HCT116 (cell line): ENCODE data around the gene LRRC32. TPM values are rescaled to one million over a fixed set of nuclear protein-coding genes. Genes with fewer than 3 reads are reported as not detected.

ENCODE experiments used
- ATAC-seq: fragments of 200-7000 bp; cut with Tn5 transposase; 2 replicates; pipeline ENCODE4 v1.9.1; 2020; ENCODE audit warnings: mild to moderate bottlenecking, moderate library complexity
- BruUV-seq: library from RNA; stranded (reverse); fragments of 400-500 nt; replicated peaks from 2 replicates; lab custom pipeline; 2021; lab: Mats Ljungman, UMichigan
- CTCF ChIA-PET: fragments of 300-600 bp; sonication (Branson Sonifier 250); formaldehyde crosslinking; loops from one replicate; lab custom pipeline; 2021; ENCODE audit warnings: antibody characterized with exemption; lab: Charles Lee
- POLR2A ChIA-PET: fragments of 300-600, 350-600 bp; sonication (Branson Sonifier 250); formaldehyde crosslinking; loops from one replicate; lab custom pipeline; 2021; ENCODE audit warnings: antibody characterized with exemption; lab: Charles Lee
- RAD21 ChIA-PET, 2 experiments: fragments of 300-600 bp; sonication (Branson Sonifier 250); formaldehyde crosslinking; loops; one replicate each; lab custom pipeline; 2023; ENCODE audit warnings: low total read pairs in 2 of 2; ENCODE audit not compliant: uncharacterized antibody in 2 of 2, unreplicated experiment in 2 of 2, low non-redundant PET in 1 of 2; lab: Charles Lee
- DNase-seq: peaks from one replicate; pipeline ENCODE4 v3.0.0-alpha.2; 2010; ENCODE audit warnings: low read depth, low spot score
- H2AFZ ChIP-seq: fragments of 200-600 bp; shearing (Covaris generic), sonication (generic); 2 replicates; pipeline ENCODE4 v1.6.1; 2017; ENCODE audit warnings: low read depth, mixed run types, mixed read lengths, antibody characterized with exemption, low read length; ENCODE audit not compliant: poor library complexity, severe bottlenecking
- H3K27ac ChIP-seq: 2 replicates; pipeline ENCODE4 v1.5.1; 2012; ENCODE audit warnings: low read depth, low read length
- H3K27me3 ChIP-seq: fragments of 200-600 bp; sonication (generic); 2 replicates; pipeline ENCODE4 v1.6.1; 2016; ENCODE audit warnings: mixed run types, low read length, mixed read lengths; ENCODE audit not compliant: insufficient read depth
- H3K36me3 ChIP-seq, 2 experiments: fragments of 200-500 bp in 1 of 2; fragments of 200-600 bp in 1 of 2; sonication (Bioruptor generic) in 1 of 2; sonication (generic) in 1 of 2; 2 replicates each; pipeline versions ENCODE4 v1.5.1 to v1.6.1; 2014 to 2016; ENCODE audit warnings: low read length in 2 of 2, inconsistent platforms in 1 of 2, mixed read lengths in 1 of 2, mixed run types in 1 of 2; ENCODE audit not compliant: insufficient read depth in 2 of 2, control insufficient read depth in 1 of 2
- H3K4me1 ChIP-seq, 2 experiments: fragments of 200-600 bp in 1 of 2; sonication (generic) in 1 of 2; 2 replicates each; pipeline versions ENCODE4 v1.5.1 to v1.6.1; 2012 to 2017; ENCODE audit warnings: low read length in 2 of 2, inconsistent platforms in 1 of 2, mild to moderate bottlenecking in 1 of 2, mixed read lengths in 1 of 2, mixed run types in 1 of 2, moderate library complexity in 1 of 2; ENCODE audit not compliant: insufficient read depth in 2 of 2, control insufficient read depth in 1 of 2
- H3K4me2 ChIP-seq: fragments of 200-600 bp; sonication (generic); 2 replicates; pipeline ENCODE4 v1.6.1; 2017; ENCODE audit warnings: mixed run types, low read length, mixed read lengths
- H3K4me3 ChIP-seq, 2 experiments: fragments of 200-600 bp in 1 of 2; sonication (generic) in 1 of 2; replicated peaks in 1 of 2; 2 replicates each; pipeline ENCODE4 v1.5.1; 2011 to 2016; ENCODE audit warnings: low read length in 2 of 2, control low read depth in 1 of 2, low read depth in 1 of 2, mild to moderate bottlenecking in 1 of 2, mixed read lengths in 1 of 2, mixed run types in 1 of 2
- H3K79me2 ChIP-seq: fragments of 200-600 bp; sonication (generic); 2 replicates; pipeline ENCODE4 v1.6.1; 2017; ENCODE audit warnings: mild to moderate bottlenecking, mixed run types, low read length, moderate library complexity, mixed read lengths; ENCODE audit not compliant: insufficient read depth
- H3K9ac ChIP-seq: fragments of 200-600 bp; sonication (generic); 2 replicates; pipeline ENCODE4 v1.6.1; 2016; ENCODE audit warnings: low read length, mixed read lengths
- H3K9me2 ChIP-seq: fragments of 200-600 bp; sonication (generic), shearing (Covaris generic); 2 replicates; pipeline ENCODE4 v1.6.1; 2017; ENCODE audit warnings: mixed run types, mild to moderate bottlenecking, moderate library complexity; ENCODE audit not compliant: insufficient read depth
- H3K9me3 ChIP-seq, 2 experiments: fragments of 200-500 bp in 1 of 2; fragments of 200-600 bp in 1 of 2; sonication (Bioruptor generic) in 1 of 2; sonication (generic) in 1 of 2; 2 replicates each; pipeline ENCODE4 v1.6.1; 2014 to 2017; ENCODE audit warnings: low read length in 2 of 2, mixed read lengths in 2 of 2, inconsistent platforms in 1 of 2, low read depth in 1 of 2, mild to moderate bottlenecking in 1 of 2, mixed run types in 1 of 2, moderate library complexity in 1 of 2; ENCODE audit not compliant: control insufficient read depth in 1 of 2, insufficient read depth in 1 of 2
- H4K20me1 ChIP-seq: fragments of 200-600 bp; sonication (generic), shearing (Covaris generic); 2 replicates; pipeline ENCODE4 v1.6.1; 2017; ENCODE audit warnings: mixed run types, mild to moderate bottlenecking, moderate library complexity; ENCODE audit not compliant: insufficient read depth
- CBX3 ChIP-seq: IDR thresholded peaks from 2 replicates; pipeline ENCODE4 v1.6.1; 2012; ENCODE audit warnings: low read depth
- CEBPB ChIP-seq: IDR thresholded peaks from 2 replicates; pipeline ENCODE4 v1.6.1; 2012; ENCODE audit warnings: low read depth
- ELF1 ChIP-seq: IDR thresholded peaks from 2 replicates; pipeline ENCODE4 v1.6.1; 2012; ENCODE audit warnings: low read depth, borderline replicate concordance
- EZH2phosphoT487 ChIP-seq: fragments of 200-600 bp; IDR thresholded peaks from 2 replicates; pipeline ENCODE4 v1.6.1; 2018; ENCODE audit warnings: antibody characterized with exemption, borderline replicate concordance
- FOSL1 ChIP-seq: IDR thresholded peaks from 2 replicates; pipeline ENCODE4 v1.6.1; 2012; ENCODE audit warnings: low read depth
- MAX ChIP-seq: IDR thresholded peaks from 2 replicates; pipeline ENCODE4 v1.6.1; 2012
- POLR2A ChIP-seq: IDR thresholded peaks from 2 replicates; pipeline ENCODE4 v1.7.0; 2011; ENCODE audit warnings: borderline replicate concordance; ENCODE audit not compliant: insufficient read depth, insufficient read length; ENCODE audit errors: extremely low read depth
- POLR2AphosphoS5 ChIP-seq: IDR thresholded peaks from 2 replicates; pipeline ENCODE4 v1.6.1; 2011; ENCODE audit warnings: mild to moderate bottlenecking, low read depth, low read length, moderate library complexity
- RAD21 ChIP-seq: IDR thresholded peaks from 2 replicates; pipeline ENCODE4 v1.6.1; 2012; ENCODE audit warnings: low read depth, mild to moderate bottlenecking
- SIN3A ChIP-seq: IDR thresholded peaks from 2 replicates; pipeline ENCODE4 v1.6.1; 2012; ENCODE audit warnings: low read depth
- SP1 ChIP-seq: IDR thresholded peaks from 2 replicates; pipeline ENCODE4 v1.6.1; 2012; ENCODE audit warnings: low read depth
- SRF ChIP-seq: IDR thresholded peaks from 2 replicates; pipeline ENCODE4 v1.6.1; 2012; ENCODE audit warnings: low read depth
- TCF7L2 ChIP-seq: IDR thresholded peaks from 2 replicates; pipeline ENCODE4 v1.7.0; 2011; ENCODE audit warnings: borderline replicate concordance, inconsistent platforms; ENCODE audit not compliant: insufficient read depth, insufficient read length; ENCODE audit errors: extremely low read depth
- ZFX ChIP-seq: fragments of 450-650 bp; IDR thresholded peaks from 2 replicates; pipeline ENCODE4 v1.6.1; 2017
- ZNF274 ChIP-seq: fragments of 200-500 bp; sonication (Bioruptor generic); IDR thresholded peaks from 2 replicates; pipeline ENCODE4 v1.6.1; 2014; ENCODE audit warnings: mild to moderate bottlenecking, low read depth, low read length, inconsistent platforms
- intact Hi-C: fragments of 100-400 bp; cut with micrococcal nuclease; formaldehyde crosslinking; loops from 2 replicates; pipeline ENCODE4 v1.10.0; 2022
- total RNA-seq: library from RNA; stranded (reverse); gene quantifications from one replicate; pipeline ENCODE4 v1.2.1, GENCODE V29; 2021; ENCODE audit not compliant: unreplicated experiment
- TF ChIP-seq, protein P1 (sequence below): IDR thresholded peaks from 2 replicates; pipeline ENCODE4 v1.6.1; 2012; ENCODE audit warnings: low read depth
- TF ChIP-seq, protein P2 (sequence below): IDR thresholded peaks from 2 replicates; pipeline ENCODE4 v1.6.1; 2012
- TF ChIP-seq, protein P3 (sequence below): IDR thresholded peaks from 2 replicates; pipeline ENCODE4 v1.6.1; 2011; ENCODE audit warnings: mild to moderate bottlenecking, low read length, moderate library complexity; ENCODE audit not compliant: insufficient replicate concordance; ENCODE audit errors: extremely low read depth
- TF ChIP-seq, protein P4 (sequence below), 3 experiments: fragments of 200-600 bp in 1 of 3; sonication (generic) in 1 of 3; IDR thresholded peaks in 2 of 3; conservative IDR thresholded peaks in 1 of 3; 2 replicates each; pipeline ENCODE4 v1.5.1; 2012 to 2017; ENCODE audit warnings: low read depth in 2 of 3, low read length in 2 of 3, antibody characterized with exemption in 1 of 3, borderline replicate concordance in 1 of 3, control low read depth in 1 of 3, mild to moderate bottlenecking in 1 of 3, mixed read lengths in 1 of 3, mixed run types in 1 of 3, moderate library complexity in 1 of 3; ENCODE audit not compliant: insufficient read depth in 1 of 3

Gene LRRC32
- total RNA-seq, 1 experiment from 2014 or later, result 0.54 TPM

DNA sequence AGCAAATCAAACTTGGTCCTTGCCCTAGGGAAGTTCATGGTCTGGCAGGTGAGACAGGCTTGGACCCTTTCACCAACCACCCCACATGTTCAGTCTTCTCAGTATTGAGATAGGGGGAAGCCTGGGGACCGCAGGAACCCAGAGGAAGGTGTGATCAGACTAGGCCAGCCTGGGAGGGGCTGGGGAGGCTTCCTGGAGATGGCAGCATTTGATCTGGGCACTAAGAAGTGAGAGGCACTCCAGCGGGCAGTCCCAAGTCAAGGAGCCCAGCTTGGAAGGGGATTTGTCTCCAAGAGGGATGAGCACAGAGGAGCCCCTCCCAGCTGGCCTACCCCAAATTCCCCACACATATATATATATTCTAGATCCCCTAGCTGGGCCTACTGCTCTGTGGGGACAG lies 5.4 kb downstream of the LRRC32 start:
- no peaks in the 10 kb centered on the region for H3K9me2 ChIP-seq
- H3K4me1 ChIP-seq, result peaks cover 0 to 4% of the 10 kb centered on the region in 2 experiments; a peak in 2 of 4 replicates
- intact Hi-C loops, result no loop called here
- no peaks in the 10 kb centered on the region for H4K20me1 ChIP-seq
- peaks cover 6% of the 10 kb centered on the region; the same call in 1 of the 2 replicates for H3K27me3 ChIP-seq
- H3K9ac ChIP-seq, result no peak overlapping the region
- H3K9me3 ChIP-seq, result no peaks in the 10 kb centered on the region
- no peak overlapping the region for H2AFZ ChIP-seq
- H3K36me3 ChIP-seq, result no peaks in the 10 kb centered on the region
- no peak for DNase-seq
- H3K4me2 ChIP-seq, result no peak overlapping the region
- H3K27ac ChIP-seq, result no peak overlapping the region
- no peaks in the 10 kb centered on the region for H3K79me2 ChIP-seq
- CTCF ChIA-PET, result no interaction called here
- no peak overlapping the region for H3K4me3 ChIP-seq
- POLR2A ChIA-PET, result no interaction called here
- TF ChIP-seq, protein P1, sequence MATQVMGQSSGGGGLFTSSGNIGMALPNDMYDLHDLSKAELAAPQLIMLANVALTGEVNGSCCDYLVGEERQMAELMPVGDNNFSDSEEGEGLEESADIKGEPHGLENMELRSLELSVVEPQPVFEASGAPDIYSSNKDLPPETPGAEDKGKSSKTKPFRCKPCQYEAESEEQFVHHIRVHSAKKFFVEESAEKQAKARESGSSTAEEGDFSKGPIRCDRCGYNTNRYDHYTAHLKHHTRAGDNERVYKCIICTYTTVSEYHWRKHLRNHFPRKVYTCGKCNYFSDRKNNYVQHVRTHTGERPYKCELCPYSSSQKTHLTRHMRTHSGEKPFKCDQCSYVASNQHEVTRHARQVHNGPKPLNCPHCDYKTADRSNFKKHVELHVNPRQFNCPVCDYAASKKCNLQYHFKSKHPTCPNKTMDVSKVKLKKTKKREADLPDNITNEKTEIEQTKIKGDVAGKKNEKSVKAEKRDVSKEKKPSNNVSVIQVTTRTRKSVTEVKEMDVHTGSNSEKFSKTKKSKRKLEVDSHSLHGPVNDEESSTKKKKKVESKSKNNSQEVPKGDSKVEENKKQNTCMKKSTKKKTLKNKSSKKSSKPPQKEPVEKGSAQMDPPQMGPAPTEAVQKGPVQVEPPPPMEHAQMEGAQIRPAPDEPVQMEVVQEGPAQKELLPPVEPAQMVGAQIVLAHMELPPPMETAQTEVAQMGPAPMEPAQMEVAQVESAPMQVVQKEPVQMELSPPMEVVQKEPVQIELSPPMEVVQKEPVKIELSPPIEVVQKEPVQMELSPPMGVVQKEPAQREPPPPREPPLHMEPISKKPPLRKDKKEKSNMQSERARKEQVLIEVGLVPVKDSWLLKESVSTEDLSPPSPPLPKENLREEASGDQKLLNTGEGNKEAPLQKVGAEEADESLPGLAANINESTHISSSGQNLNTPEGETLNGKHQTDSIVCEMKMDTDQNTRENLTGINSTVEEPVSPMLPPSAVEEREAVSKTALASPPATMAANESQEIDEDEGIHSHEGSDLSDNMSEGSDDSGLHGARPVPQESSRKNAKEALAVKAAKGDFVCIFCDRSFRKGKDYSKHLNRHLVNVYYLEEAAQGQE, result no peak
- TF ChIP-seq FOSL1 (no peak), CEBPB (no peak), RAD21 (no peak), SRF (no peak), MAX (no peak), POLR2AphosphoS5 (no peak), TCF7L2 (no peak), ELF1 (no peak), ZNF274 (no peak), ZFX (no peak), SP1 (no peak), EZH2phosphoT487 (no peak), POLR2A (no peak), SIN3A (no peak), CBX3 (no peak)
- TF ChIP-seq, protein P2, sequence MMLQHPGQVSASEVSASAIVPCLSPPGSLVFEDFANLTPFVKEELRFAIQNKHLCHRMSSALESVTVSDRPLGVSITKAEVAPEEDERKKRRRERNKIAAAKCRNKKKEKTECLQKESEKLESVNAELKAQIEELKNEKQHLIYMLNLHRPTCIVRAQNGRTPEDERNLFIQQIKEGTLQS, result no peak
- TF ChIP-seq, protein P3, sequence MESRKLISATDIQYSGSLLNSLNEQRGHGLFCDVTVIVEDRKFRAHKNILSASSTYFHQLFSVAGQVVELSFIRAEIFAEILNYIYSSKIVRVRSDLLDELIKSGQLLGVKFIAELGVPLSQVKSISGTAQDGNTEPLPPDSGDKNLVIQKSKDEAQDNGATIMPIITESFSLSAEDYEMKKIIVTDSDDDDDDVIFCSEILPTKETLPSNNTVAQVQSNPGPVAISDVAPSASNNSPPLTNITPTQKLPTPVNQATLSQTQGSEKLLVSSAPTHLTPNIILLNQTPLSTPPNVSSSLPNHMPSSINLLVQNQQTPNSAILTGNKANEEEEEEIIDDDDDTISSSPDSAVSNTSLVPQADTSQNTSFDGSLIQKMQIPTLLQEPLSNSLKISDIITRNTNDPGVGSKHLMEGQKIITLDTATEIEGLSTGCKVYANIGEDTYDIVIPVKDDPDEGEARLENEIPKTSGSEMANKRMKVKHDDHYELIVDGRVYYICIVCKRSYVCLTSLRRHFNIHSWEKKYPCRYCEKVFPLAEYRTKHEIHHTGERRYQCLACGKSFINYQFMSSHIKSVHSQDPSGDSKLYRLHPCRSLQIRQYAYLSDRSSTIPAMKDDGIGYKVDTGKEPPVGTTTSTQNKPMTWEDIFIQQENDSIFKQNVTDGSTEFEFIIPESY, result no peak
- TF ChIP-seq, protein P4, sequence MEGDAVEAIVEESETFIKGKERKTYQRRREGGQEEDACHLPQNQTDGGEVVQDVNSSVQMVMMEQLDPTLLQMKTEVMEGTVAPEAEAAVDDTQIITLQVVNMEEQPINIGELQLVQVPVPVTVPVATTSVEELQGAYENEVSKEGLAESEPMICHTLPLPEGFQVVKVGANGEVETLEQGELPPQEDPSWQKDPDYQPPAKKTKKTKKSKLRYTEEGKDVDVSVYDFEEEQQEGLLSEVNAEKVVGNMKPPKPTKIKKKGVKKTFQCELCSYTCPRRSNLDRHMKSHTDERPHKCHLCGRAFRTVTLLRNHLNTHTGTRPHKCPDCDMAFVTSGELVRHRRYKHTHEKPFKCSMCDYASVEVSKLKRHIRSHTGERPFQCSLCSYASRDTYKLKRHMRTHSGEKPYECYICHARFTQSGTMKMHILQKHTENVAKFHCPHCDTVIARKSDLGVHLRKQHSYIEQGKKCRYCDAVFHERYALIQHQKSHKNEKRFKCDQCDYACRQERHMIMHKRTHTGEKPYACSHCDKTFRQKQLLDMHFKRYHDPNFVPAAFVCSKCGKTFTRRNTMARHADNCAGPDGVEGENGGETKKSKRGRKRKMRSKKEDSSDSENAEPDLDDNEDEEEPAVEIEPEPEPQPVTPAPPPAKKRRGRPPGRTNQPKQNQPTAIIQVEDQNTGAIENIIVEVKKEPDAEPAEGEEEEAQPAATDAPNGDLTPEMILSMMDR (IDR thresholded peaks at IDR 0.05 in 2 of 3, conservative IDR thresholded peaks at IDR 0.05 in 1 of 3; ENCODE audit: borderline replicate concordance in 1 of 3, insufficient read depth in 1 of 3, low read depth in 2 of 3, low read length in 2 of 3), result no peak
- RAD21 ChIA-PET, result no interaction called here
- ATAC-seq, result no peak
- BruUV-seq, result no TSS peak
